ENCODE results near the gene PRMT9. TPM values are rescaled to one million over a fixed set of nuclear protein-coding genes. Genes with fewer than 3 reads are reported as not detected.

PRMT9 gene
- total and polyA plus RNA-seq, 9 of the 15 experiments (the other 6 are each of a cell fraction or from before 2014, with no cell fraction given) = 3.5 to 15.6 (median 7.2) TPM

- no peaks in the 10 kb centered on the region for H3K9me1 ChIP-seq (ENCODE audit: control insufficient read depth, insufficient read depth, low read length)
- WGBS (ENCODE audit: insufficient coverage, low coverage, missing lambda C conversion rate) = 0% methylated on average over 2 of the region's 2 CpGs
- DNase-seq (ENCODE audit: extremely low read depth in 1 of 4, low spot score in 3 of 4) (no peak), FAIRE-seq (no peak), ATAC-seq (no peak)
- intact Hi-C loops (cut with micrococcal nuclease) = no loop called here
- no TSS peak for BruUV-seq (replicated peaks)
- ChIA-PET POLR2A (interaction anchor here (0.6 kb wide), 1 partner anchor 1834 kb away, joined by 3 read pairs; no protein-coding TSS in a partner anchor), CTCF (ENCODE audit: low intra/inter-chr PET ratio) (no interaction called here)
- H3K4me1 ChIP-seq (replicated peaks in 1 of 2; ENCODE audit: control insufficient read depth in 2 of 2, insufficient read depth in 2 of 2, low read length in 2 of 2) = no peaks in the 10 kb centered on the region
- no peak overlapping the region for H3K27ac ChIP-seq (ENCODE audit: extremely low read depth, low read depth, low read length)
- H3K27me3 ChIP-seq (ENCODE audit: control insufficient read depth in 2 of 2, insufficient read depth in 2 of 2, low read length in 2 of 2) = peaks cover 0 to 12% of the 10 kb centered on the region in 2 experiments; a peak in 1 of 5 replicates
- H3K79me2 ChIP-seq (ENCODE audit: control insufficient read depth, insufficient read depth, low read length) = no peaks in the 10 kb centered on the region
- H3K4me3 ChIP-seq = no peak overlapping the region
- H3K9ac ChIP-seq (ENCODE audit: insufficient read depth in 1 of 2, low read depth in 2 of 2, low read length in 2 of 2) = no peak overlapping the region
- no peaks in the 10 kb centered on the region for H3K36me3 ChIP-seq (ENCODE audit: control insufficient read depth, insufficient read depth, low read length)
- in situ Hi-C loops (cut with MboI) = loop anchor here (10.0 to 25.0 kb wide), 2 partner anchors 433 to 585 kb away; no protein-coding TSS in a partner anchor
- no peak overlapping the region for H2AFZ ChIP-seq (ENCODE audit: low read depth, low read length)
- H3K9me3 ChIP-seq (replicated peaks; ENCODE audit: control insufficient read depth, insufficient read depth, low read depth, low read length) = no peaks in the 10 kb centered on the region
- H4K20me1 ChIP-seq (replicated peaks; ENCODE audit: control insufficient read depth, insufficient read depth, low read length) = no peaks in the 10 kb centered on the region
- H3K4me2 ChIP-seq (ENCODE audit: insufficient read depth, low read length) = no peak overlapping the region
- TF ChIP-seq THRAP3 (IDR thresholded peaks at IDR 0.05; ENCODE audit: borderline replicate concordance) = no peak
- no peak for TF ChIP-seq RBM15 (IDR thresholded peaks at IDR 0.05; ENCODE audit: insufficient read depth, low read length)
- no peak for TF ChIP-seq CREB3 (tag; conservative IDR thresholded peaks at IDR 0.05; ENCODE audit: low read depth)
- TF ChIP-seq MLX (CRISPR knock-in tag; conservative IDR thresholded peaks at IDR 0.05) = no peak
- no peak for TF ChIP-seq ZFP30 (CRISPR knock-in tag; IDR thresholded peaks at IDR 0.05; ENCODE audit: borderline replicate concordance)
- TF ChIP-seq PTBP1 (IDR thresholded peaks at IDR 0.05; ENCODE audit: low read depth, low read length) = no peak
- no peak for TF ChIP-seq E2F5 (CRISPR knock-in tag; IDR thresholded peaks at IDR 0.05)
- TF ChIP-seq NRF1 (conservative IDR thresholded peaks at IDR 0.05 in 1 of 2, IDR thresholded peaks at IDR 0.05 in 1 of 2) = no peak
- TF ChIP-seq THAP12 (CRISPR knock-in tag; IDR thresholded peaks at IDR 0.05) = no peak
- no peak for TF ChIP-seq THRA (IDR thresholded peaks at IDR 0.05)
- no peak for TF ChIP-seq MBD1 (CRISPR knock-in tag; IDR thresholded peaks at IDR 0.05)
- no peak for TF ChIP-seq HES1 (IDR thresholded peaks at IDR 0.05; ENCODE audit: low read depth)
- no peak for TF ChIP-seq SAFB (IDR thresholded peaks at IDR 0.05; ENCODE audit: borderline replicate concordance, low read depth, low read length)
These were observed 86.4 kb downstream of the PRMT9 start for GRCh38 chr4:147597561-147597960.

All from K562 (cell line).